CD14-positive monocyte (primary cell): ENCODE results near the gene DEAF1. TPM values are rescaled to one million over a fixed set of nuclear protein-coding genes. Genes with fewer than 3 reads are reported as not detected.

Experiments used
- DNase-seq, 3 donors: peaks; one replicate each; pipeline ENCODE4 v3.0.0-alpha.2; 2011 to 2022
- H2AFZ ChIP-seq: 2 replicates; pipeline ENCODE4 v1.6.0; 2012; ENCODE audit warnings: mild to moderate bottlenecking, low read depth, low read length, inconsistent platforms; ENCODE audit not compliant: insufficient read depth, poor library complexity, severe bottlenecking
- H3K27ac ChIP-seq, 2 donors: 1 replicate in 1 of 2; 2 replicates in 1 of 2; pipeline ENCODE4 v1.5.1; 2012 to 2013; ENCODE audit warnings: low read length in 2 of 2, control low read depth in 1 of 2, inconsistent platforms in 1 of 2, low read depth in 1 of 2, mild to moderate bottlenecking in 1 of 2
- H3K27me3 ChIP-seq, 2 donors: one replicate each; pipeline versions ENCODE4 v1.6.0 to v1.6.1; 2011 to 2013; ENCODE audit warnings: low read length in 2 of 2; ENCODE audit not compliant: control insufficient read depth in 2 of 2, insufficient read depth in 2 of 2
- H3K36me3 ChIP-seq, 2 donors: replicated peaks in 1 of 2; 1 replicate in 1 of 2; 2 replicates in 1 of 2; pipeline versions ENCODE4 v1.5.1 to v1.6.1; 2012 to 2013; ENCODE audit warnings: low read length in 2 of 2, control low read depth in 1 of 2, inconsistent platforms in 1 of 2, mild to moderate bottlenecking in 1 of 2; ENCODE audit not compliant: insufficient read depth in 2 of 2, control insufficient read depth in 1 of 2
- H3K4me1 ChIP-seq, 2 donors: 1 replicate in 1 of 2; 2 replicates in 1 of 2; pipeline versions ENCODE4 v1.5.1 to v1.6.1; 2012 to 2013; ENCODE audit warnings: low read length in 2 of 2, control low read depth in 1 of 2, inconsistent platforms in 1 of 2, mild to moderate bottlenecking in 1 of 2, moderate library complexity in 1 of 2; ENCODE audit not compliant: insufficient read depth in 2 of 2, control insufficient read depth in 1 of 2
- H3K4me2 ChIP-seq: replicated peaks from 2 replicates; pipeline ENCODE3; 2012; ENCODE audit warnings: low read length, moderate library complexity, mild to moderate bottlenecking; ENCODE audit not compliant: poor library complexity, severe bottlenecking; ENCODE audit errors: extremely low read depth
- H3K4me3 ChIP-seq, 3 experiments: fragments of 200-600 bp in 1 of 3; sonication (generic) in 1 of 3; replicated peaks in 1 of 3; 1 replicate in 2 of 3; 2 replicates in 1 of 3; pipeline ENCODE4 v1.5.1; 2011 to 2013; ENCODE audit warnings: low read length in 3 of 3, mild to moderate bottlenecking in 3 of 3, control low read depth in 2 of 3, low read depth in 2 of 3, inconsistent platforms in 1 of 3, moderate library complexity in 1 of 3
- H3K79me2 ChIP-seq: 2 replicates; pipeline ENCODE4 v1.6.0; 2012; ENCODE audit warnings: mild to moderate bottlenecking, control low read depth, inconsistent platforms, low read length, moderate library complexity; ENCODE audit not compliant: insufficient read depth
- H3K9ac ChIP-seq: 2 replicates; pipeline ENCODE4 v1.6.0; 2017; ENCODE audit warnings: low read length, mild to moderate bottlenecking; ENCODE audit not compliant: insufficient read depth, poor library complexity, severe bottlenecking
- H3K9me3 ChIP-seq, 2 donors: replicated peaks in 1 of 2; 1 replicate in 1 of 2; 2 replicates in 1 of 2; pipeline versions ENCODE4 v1.5.1 to v1.6.1; 2012 to 2013; ENCODE audit warnings: low read length in 2 of 2, control low read depth in 1 of 2; ENCODE audit not compliant: control insufficient read depth in 1 of 2, insufficient read depth in 1 of 2
- H4K20me1 ChIP-seq: 2 replicates; pipeline ENCODE4 v1.6.0; 2012; ENCODE audit warnings: mild to moderate bottlenecking, low read length, control low read depth, moderate library complexity; ENCODE audit not compliant: insufficient read depth
- H3K27ac Mint-ChIP-seq, 7 donors: one replicate each; pipeline ENCODE4 v1.8.0; 2020; ENCODE audit warnings: mild to moderate bottlenecking in 7 of 7, mixed read lengths in 7 of 7, moderate library complexity in 6 of 7, inconsistent platforms in 2 of 7
- H3K27me3 Mint-ChIP-seq, 3 donors: one replicate each; pipeline ENCODE4 v1.8.0; 2021 to 2022; ENCODE audit warnings: low read depth in 3 of 3, mild to moderate bottlenecking in 3 of 3, mixed read lengths in 3 of 3, moderate library complexity in 3 of 3, inconsistent platforms in 1 of 3
- H3K36me3 Mint-ChIP-seq, 2 donors: one replicate each; pipeline ENCODE4 v1.8.0; 2020; ENCODE audit warnings: mixed read lengths in 2 of 2, inconsistent platforms in 1 of 2, mild to moderate bottlenecking in 1 of 2
- H3K4me1 Mint-ChIP-seq: one replicate; pipeline ENCODE4 v1.8.0; 2020; ENCODE audit warnings: mild to moderate bottlenecking, mixed read lengths
- H3K4me3 Mint-ChIP-seq, 2 donors: one replicate each; pipeline ENCODE4 v1.8.0; 2020; ENCODE audit warnings: mild to moderate bottlenecking in 2 of 2, mixed read lengths in 2 of 2, moderate library complexity in 1 of 2
- H3K9me3 Mint-ChIP-seq, 7 donors: one replicate each; pipeline ENCODE4 v1.8.0; 2020 to 2022; ENCODE audit warnings: mixed read lengths in 7 of 7, mild to moderate bottlenecking in 6 of 7, moderate library complexity in 6 of 7, inconsistent platforms in 2 of 7
- CTCF ChIP-seq: fragments of 200-600 bp; IDR thresholded peaks from one replicate; pipeline ENCODE4 v1.8.0; 2022; ENCODE audit warnings: antibody characterized with exemption, mild to moderate bottlenecking
- WGBS: methylation state at CpG from one replicate; pipeline ENCODE4 v1.1.5; 2013; ENCODE audit warnings: missing lambda C conversion rate; ENCODE audit not compliant: insufficient coverage; 5-methylcytosine and 5-hydroxymethylcytosine counted together
- intact Hi-C, 2 donors: fragments of 100-400 bp; cut with micrococcal nuclease; formaldehyde crosslinking; loops; one replicate each; pipeline versions ENCODE4 v1.15.0 to v1.15.1; 2023
- polyA plus RNA-seq, 3 donors: library from polyadenylated mRNA; depleted of rRNA in 1 of 3; unstranded in 2 of 3; stranded (reverse) in 1 of 3; fragments of 300-500 nt in 2 of 3; fragments of >200 nt in 1 of 3; fragmentation: Illumina TruSeq in 2 of 3; gene quantifications; 1 replicate in 2 of 3; 2 replicates in 1 of 3; pipeline ENCODE4 v1.2.3, GENCODE V29; 2012 to 2021

The DEAF1 gene
- polyA plus RNA-seq, 3 donors = 18.0 to 22.3 (median 22.2) TPM

- H2AFZ ChIP-seq = no peak overlapping the region
- H4K20me1 ChIP-seq = peaks cover 20% of the 10 kb centered on the region
- Mint-ChIP-seq H3K9me3 (no peaks in the 10 kb centered on the region), H3K4me1 (peaks cover 35% of the 10 kb centered on the region), H3K36me3 (peaks cover 5 to 32% of the 10 kb centered on the region in 2 donors), H3K4me3 (no peak overlapping the region), H3K27ac (peak overlapping the region in 1 of 7 donors; percentile 37), H3K27me3 (peaks cover 0 to 1% (median under 1%) of the 10 kb centered on the region in 3 donors)
- WGBS = 87% methylated on average over 22 of the region's 25 CpGs
- H3K4me3 ChIP-seq = no peak overlapping the region
- intact Hi-C loops = no loop called here
- TF ChIP-seq CTCF = no peak
- H3K4me2 ChIP-seq = no peak overlapping the region
- peaks cover 21% of the 10 kb centered on the region for H3K79me2 ChIP-seq
- peaks cover 47 to 53% of the 10 kb centered on the region in 2 donors for H3K4me1 ChIP-seq
- no peak for DNase-seq
- H3K36me3 ChIP-seq = peaks cover 12 to 15% of the 10 kb centered on the region in 2 donors
- no peak overlapping the region for H3K27ac ChIP-seq
- H3K9ac ChIP-seq = no peak overlapping the region
- no peaks in the 10 kb centered on the region for H3K9me3 ChIP-seq
- H3K27me3 ChIP-seq = no peaks in the 10 kb centered on the region
Observed at GRCh38 chr11:617912-618682, 76.9 kb downstream of the DEAF1 start.

- DNase-seq = no peak
- WGBS = 81% methylated on average over 55 of the region's 57 CpGs
Observed at GRCh38 chr11:617199-617911, 77.7 kb downstream of the DEAF1 start.

More at GRCh38 chr11:617199-617911, 77.7 kb downstream of the DEAF1 start:
- peak overlapping the region; percentile 85 for H3K4me2 ChIP-seq
- intact Hi-C loops = no loop called here
- H3K27me3 ChIP-seq = no peaks in the 10 kb centered on the region
- H3K9ac ChIP-seq = peak overlapping the region; percentile 88
- TF ChIP-seq CTCF = no peak
- H3K4me1 ChIP-seq = peaks cover 51 to 56% of the 10 kb centered on the region in 2 donors
- H3K9me3 ChIP-seq = no peaks in the 10 kb centered on the region
- H3K79me2 ChIP-seq = peaks cover 25% of the 10 kb centered on the region
- H3K36me3 ChIP-seq = peaks cover 20 to 23% of the 10 kb centered on the region in 2 donors
- H3K27ac ChIP-seq = peak overlapping the region; percentile 93 to 94
- H2AFZ ChIP-seq = peak overlapping the region; percentile 59
- peaks cover 28% of the 10 kb centered on the region for H4K20me1 ChIP-seq
- Mint-ChIP-seq H3K9me3 (no peaks in the 10 kb centered on the region), H3K27me3 (peaks cover 0 to 1% (median 0%) of the 10 kb centered on the region in 3 donors), H3K27ac (peak overlapping the region in 4 of 7 donors; percentile 30 to 95 (median 93)), H3K36me3 (peaks cover 10 to 33% of the 10 kb centered on the region in 2 donors), H3K4me3 (peak overlapping the region in 1 of 2 donors; percentile 76), H3K4me1 (peaks cover 38% of the 10 kb centered on the region)
- peak overlapping the region in 2 of 3 experiments; percentile 90 to 98 for H3K4me3 ChIP-seq
